Retinal pigment epithelial cell (primary cell): ENCODE measurements around the gene PTCRA.
A peak's percentile ranks its signal among the peaks of the same experiment; 100 is the strongest.

Source experiments
- DNase-seq: peaks from one replicate; pipeline ENCODE4 v3.0.0-alpha.2; 2010; ENCODE audit warnings: low read depth
- H3K4me3 ChIP-seq: 2 replicates; pipeline ENCODE4 v1.5.1; 2011; ENCODE audit warnings: mild to moderate bottlenecking, low read length, control low read depth, moderate library complexity
- TF ChIP-seq, protein P1 (sequence below): conservative IDR thresholded peaks from 2 replicates; pipeline ENCODE4 v1.5.1; 2011; ENCODE audit warnings: low read depth, low read length, control low read depth, inconsistent platforms

Gene PTCRA

GRCh38 chr6:42962096-42962495, 46.2 kb downstream of the PTCRA start:
- H3K4me3 ChIP-seq: no peak overlapping the region
- TF ChIP-seq, protein P1, sequence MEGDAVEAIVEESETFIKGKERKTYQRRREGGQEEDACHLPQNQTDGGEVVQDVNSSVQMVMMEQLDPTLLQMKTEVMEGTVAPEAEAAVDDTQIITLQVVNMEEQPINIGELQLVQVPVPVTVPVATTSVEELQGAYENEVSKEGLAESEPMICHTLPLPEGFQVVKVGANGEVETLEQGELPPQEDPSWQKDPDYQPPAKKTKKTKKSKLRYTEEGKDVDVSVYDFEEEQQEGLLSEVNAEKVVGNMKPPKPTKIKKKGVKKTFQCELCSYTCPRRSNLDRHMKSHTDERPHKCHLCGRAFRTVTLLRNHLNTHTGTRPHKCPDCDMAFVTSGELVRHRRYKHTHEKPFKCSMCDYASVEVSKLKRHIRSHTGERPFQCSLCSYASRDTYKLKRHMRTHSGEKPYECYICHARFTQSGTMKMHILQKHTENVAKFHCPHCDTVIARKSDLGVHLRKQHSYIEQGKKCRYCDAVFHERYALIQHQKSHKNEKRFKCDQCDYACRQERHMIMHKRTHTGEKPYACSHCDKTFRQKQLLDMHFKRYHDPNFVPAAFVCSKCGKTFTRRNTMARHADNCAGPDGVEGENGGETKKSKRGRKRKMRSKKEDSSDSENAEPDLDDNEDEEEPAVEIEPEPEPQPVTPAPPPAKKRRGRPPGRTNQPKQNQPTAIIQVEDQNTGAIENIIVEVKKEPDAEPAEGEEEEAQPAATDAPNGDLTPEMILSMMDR: no peak
- no peak for DNase-seq

GRCh38 chr6:42962502-42963178, 46.8 kb downstream of the PTCRA start:
- H3K4me3 ChIP-seq: no peak overlapping the region
- TF ChIP-seq, protein P1: no peak

DNA sequence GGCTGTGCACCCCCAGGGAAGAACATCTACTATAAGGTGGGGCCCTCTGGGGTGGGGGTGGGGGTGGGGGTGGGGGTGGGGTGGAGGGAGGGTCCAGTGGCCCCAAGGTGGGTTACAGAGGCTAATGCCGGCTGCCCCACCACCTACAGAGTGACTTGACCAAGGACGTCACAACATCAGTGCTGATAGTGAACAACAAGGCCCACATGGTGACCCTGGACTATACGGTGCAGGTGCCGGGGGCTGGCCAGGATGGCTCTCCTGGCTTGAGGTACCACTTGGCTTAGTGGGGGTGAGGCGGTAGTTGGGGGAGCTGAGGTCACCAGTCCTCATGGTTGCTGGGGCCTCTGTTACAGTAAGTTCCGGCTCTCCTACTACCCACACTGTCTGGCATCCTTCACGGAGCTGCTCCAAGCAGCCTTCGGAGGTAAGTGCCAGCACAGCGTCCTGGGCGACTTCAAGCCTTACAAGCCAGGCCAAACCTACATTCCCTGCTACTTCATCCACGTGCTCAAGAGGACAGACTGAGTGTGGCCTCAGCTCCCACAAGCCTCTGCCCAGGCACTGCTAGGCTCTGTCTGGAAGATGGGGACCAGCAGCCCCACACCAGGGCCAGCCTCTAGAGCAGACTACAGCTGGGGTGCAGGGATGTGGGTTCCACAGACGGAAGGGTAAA, 47.5 kb downstream of the PTCRA start:
- TF ChIP-seq, protein P1: no peak
- H3K4me3 ChIP-seq: no peak overlapping the region
- DNase-seq: no peak

More at GRCh38 chr6:42962502-42963178, 46.8 kb downstream of the PTCRA start:
- no peak for DNase-seq

- TF ChIP-seq, protein P1: peak; percentile 34
- no peak for DNase-seq
These were observed 48.2 kb downstream of the PTCRA start for GRCh38 chr6:42963855-42964605.

GRCh38 chr6:42966571-42966970, 50.7 kb downstream of the PTCRA start:
- H3K4me3 ChIP-seq: no peak overlapping the region
- no peak for DNase-seq
- TF ChIP-seq, protein P1: no peak

More at GRCh38 chr6:42963855-42964605, 48.2 kb downstream of the PTCRA start:
- no peak overlapping the region for H3K4me3 ChIP-seq

DNA sequence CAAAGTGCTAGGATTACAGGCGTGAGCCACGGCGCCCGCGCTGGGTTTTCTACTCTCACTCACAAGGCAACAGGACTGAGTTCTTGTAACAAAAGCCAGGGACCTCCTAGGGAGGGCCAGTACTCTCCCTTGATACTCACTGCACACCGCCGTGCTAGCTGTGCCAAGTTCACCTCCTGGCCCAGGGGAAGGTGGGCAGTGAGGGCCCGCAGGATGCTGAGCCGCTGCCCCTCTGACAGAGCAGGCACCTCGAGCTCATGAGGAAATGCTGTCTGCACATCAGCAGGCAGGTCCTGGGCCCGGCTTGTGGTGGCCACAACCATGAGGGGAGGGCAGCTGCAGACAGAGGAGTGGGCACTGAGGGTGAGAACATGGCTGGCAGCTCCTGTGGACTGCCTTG, 51.4 kb downstream of the PTCRA start:
- DNase-seq: no peak
- H3K4me3 ChIP-seq: no peak overlapping the region
- TF ChIP-seq, protein P1: no peak
